GM10847 (cell line): Measurements from ENCODE around the gene FASTK.

Experiments used
- POLR2A ChIP-seq: IDR thresholded peaks from 2 replicates; pipeline ENCODE4 v1.6.1; 2011; ENCODE audit not compliant: insufficient read length; ENCODE audit errors: extremely low read depth

Gene FASTK

DNA sequence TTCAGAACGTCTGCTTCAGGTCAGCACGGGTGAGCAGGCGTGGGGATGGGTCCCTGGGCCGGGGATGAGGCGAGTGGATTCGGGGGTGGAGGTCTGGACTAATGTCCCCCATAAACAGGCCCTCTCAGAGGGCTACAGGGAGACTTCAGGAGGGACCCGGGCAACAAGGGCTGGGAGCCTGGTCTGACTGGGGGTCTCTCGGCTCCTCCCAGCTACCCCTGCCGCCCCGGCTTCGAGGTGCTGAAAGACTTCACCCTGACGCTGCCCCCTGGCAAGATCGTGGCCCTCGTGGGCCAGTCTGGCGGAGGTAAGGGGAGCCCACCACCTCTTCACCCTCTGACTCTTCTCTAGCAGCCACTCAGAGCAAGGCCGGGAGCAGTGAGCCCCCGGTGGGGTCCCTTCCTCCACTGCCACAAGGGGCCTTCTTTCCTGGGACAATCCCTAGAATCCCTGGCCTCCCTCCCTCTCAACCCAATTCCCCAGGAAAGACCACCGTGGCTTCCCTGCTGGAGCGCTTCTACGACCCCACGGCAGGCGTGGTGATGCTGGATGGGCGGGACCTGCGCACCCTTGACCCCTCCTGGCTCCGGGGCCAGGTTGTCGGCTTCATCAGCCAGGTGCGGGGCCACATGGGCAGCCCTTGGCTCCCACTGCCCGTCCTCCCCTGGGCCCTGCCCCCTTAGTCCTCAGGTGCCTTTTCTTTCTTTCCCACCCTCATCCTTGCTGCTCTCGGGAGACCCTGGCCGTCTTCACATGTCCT, 39.8 kb downstream of the FASTK start:
- TF ChIP-seq POLR2A: no peak

DNA sequence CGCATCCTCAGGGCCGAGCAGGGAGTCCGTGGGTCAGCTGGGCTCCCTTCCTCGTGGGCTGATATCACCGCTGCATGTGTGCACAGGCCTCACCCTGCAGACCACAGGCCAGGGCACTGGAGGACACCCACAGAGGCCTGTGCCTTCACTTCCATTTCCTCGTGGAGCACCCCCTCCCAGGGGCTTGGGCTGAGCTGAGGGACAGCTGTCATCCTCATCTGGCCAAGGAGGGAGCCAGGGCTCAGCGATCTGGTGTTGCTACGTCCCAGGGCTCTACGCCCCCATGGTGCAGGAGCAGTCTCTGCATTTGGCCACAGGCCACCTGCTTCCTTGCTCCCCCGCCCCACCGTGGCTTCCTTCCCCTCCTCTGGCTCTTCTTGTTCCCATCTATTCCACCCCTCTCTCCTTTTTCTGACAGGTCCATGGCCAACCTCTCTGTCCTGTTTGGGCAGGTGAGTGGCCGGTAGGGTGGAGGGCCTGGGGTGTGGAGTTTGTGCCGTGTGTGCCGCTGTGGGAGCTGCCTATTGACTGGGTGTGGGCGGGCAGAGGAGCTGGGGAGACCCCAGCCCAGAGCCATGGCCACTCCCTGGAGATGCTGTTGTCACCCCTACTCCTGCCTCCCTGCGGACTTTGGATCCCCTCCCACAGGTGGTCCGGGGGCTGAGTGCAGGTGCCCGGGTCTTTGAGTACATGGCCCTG, 40.6 kb downstream of the FASTK start:
- no peak for TF ChIP-seq POLR2A

DNA sequence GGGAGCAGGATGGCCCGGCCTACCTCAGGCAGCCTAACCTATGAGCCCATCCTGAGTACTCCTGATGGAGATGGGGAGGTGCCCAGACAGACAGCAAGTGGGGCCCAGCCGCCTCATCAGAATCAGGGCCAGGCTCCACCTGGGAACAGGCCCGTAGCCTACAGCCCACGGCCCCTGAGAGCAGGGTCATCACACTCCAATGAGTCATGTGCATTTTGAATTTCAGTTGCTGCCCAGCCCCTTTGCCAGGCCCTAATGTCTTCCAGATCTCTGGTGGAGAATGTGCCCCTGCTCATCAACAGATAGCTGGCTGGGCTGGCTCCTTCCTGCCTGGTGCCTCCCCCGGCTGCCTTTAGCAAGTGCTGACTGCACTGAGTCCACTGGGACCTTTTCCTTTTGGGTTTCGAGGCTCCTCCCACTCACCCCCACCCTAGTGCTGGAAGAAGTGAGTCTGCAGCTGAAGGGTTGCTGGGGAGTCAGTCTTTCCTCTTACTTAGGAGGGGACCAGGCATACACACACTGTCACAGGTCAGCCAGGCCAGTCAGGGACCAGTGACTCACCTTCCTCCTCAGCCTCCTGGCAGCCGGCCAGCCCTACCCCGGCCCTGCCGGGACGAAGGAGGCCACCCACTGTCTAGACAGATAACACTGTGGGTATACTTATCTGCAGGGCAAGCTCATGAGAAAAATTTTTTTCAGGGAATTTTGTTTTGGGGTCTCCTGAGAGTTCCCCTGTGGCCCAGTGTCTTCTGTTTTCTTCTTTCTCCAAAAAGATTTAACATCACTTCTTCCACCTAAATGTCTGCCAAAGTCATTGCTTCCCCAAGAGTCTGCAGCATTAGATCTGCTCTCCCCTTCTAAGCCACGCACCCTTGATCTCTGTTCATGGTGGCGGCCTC, 41.4 kb downstream of the FASTK start:
- TF ChIP-seq POLR2A: no peak

GRCh38 chr7:151035902-151036301, 44.7 kb downstream of the FASTK start:
- no peak for TF ChIP-seq POLR2A

DNA sequence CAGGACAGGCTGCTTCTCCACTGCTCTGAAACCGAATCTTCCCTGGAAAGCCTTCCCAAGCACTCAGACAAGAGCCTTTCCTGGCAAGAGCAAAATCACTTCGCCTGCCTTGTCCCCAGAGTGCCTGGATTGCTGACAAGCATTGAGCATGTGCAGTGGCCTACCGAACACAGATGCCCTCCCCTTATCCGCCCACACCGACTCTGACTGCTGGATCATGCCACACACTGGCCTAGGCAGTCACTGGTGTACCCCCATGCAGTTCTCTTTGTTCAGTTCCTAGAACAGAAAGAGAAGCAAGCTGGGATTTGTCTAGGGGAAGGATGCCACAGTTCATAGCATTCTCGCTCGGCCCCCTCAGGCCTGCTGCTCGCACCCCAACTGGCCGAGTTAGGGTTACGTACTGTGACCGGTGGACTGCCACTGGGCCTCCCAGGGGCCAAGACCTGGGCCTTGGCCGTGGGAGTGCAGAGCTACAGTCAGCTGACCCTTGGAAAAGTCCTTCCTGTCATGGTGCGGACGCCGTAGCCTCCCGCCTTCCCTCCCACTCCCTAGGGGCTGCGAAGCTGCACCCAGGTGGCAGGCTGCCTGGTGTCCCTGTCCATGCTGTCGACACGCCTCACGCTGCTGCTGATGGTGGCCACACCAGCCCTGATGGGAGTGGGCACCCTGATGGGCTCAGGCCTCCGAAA, 45.4 kb downstream of the FASTK start:
- TF ChIP-seq POLR2A: no peak

DNA sequence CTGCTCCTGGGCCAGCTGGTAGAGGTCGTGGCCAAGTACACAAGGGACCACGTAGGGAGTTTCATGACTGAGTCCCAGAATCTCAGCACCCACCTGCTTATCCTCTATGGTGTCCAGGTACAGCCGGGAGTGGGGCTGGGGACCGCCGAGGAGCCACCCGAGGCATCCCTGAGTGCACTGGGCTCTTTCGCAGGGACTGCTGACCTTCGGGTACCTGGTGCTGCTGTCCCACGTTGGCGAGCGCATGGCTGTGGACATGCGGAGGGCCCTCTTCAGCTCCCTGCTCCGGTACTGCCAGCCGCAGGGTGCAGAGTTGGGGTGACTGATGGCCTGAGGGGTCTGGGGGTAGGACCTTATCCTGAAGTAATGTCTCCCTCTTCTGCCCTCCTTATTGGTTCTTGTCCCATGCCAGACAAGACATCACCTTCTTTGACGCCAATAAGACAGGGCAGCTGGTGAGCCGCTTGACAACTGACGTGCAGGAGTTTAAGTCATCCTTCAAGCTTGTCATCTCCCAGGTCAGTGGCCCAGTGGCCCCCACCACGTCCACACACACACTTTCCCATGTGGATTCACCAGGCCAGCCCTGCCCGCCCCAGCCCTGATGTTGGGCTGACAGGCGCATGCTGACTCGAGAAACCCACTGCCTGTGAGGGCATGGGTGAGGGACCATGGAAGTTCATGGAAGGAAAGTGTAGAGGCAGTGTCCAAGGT, 46.1 kb downstream of the FASTK start:
- TF ChIP-seq POLR2A: no peak

DNA sequence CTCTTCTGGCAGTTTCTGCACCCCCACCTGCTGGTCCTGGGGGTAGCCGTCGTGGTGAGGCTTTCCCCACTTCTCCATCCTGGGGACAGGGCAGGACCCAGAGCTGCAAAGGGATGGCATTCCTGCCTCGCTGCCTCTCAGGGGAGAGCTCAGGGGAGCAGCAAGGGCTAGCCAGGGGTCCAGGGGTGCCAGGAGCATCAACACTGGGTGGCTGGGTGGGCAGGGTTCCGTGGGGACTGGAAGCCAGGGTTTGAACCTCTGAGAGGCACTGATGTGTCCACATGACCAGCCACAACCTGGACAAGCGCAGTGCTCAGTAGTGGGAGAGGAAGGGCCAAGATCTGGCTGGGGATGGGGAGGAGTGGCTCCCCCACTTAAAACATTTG, 46.8 kb downstream of the FASTK start:
- TF ChIP-seq POLR2A: no peak

GRCh38 chr7:151032936-151033863, 47.4 kb downstream of the FASTK start:
- no peak for TF ChIP-seq POLR2A

DNA sequence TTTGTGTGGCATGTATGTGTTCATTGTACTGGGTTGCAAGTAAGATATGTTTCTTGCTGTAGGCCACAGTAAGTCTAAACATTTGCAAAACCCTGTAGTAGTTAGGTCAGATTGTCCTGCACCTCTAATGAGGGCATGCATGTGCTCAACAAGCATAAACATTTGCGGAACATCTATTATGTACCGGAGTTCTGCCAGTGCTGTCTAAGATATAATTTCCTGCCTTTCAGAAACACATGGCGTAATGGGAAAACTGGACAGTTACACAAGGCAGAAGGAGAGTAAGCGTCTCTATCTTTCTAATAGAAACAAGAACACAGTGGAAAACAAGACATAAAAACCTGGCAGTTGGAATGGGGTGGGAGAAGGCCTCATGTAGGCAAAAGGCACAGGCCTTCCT, 49.6 kb downstream of the FASTK start:
- no peak for TF ChIP-seq POLR2A

DNA sequence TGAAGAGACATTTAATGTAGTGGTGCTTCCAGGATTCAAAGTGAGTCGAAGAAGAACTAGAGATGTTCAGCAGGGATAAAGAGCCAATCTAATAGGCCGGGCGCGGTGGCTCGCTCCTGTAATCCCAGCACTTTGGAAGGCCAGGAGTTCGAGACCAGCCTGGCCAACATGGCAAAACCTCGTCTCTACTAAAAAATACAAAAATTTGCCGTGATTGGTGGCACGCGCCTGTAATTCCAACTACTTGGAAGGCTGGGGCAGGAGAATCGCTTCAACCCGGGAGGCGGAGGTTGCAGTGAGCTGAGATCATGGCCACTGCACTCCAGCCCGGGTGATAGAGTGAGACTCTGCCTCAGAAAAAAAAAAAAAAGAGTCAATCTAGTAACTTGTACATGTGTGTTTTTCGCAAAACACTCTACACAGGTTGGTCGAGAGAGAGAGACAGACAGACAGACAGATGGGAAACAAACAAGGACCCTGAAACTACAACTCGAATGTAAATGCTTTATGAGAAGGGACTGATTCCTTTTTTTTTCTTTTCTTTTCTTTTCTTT, 51.6 kb downstream of the FASTK start:
- TF ChIP-seq POLR2A: no peak

- TF ChIP-seq POLR2A: peak; percentile 56
Measured at GRCh38 chr7:151028131-151028947, 52.3 kb downstream of the FASTK start, which contains the start of gene ABCB8. Gene ABCB8, plus strand, starts transcription at chr7:151028450. Its CDS starts 66 bp downstream, at chr7:151028516.
